HG02610 (cell line): ENCODE results near the gene LATS2.
"Not testable (repeated sequence)": the region's sequence is repeated elsewhere in the genome, so short reads cannot be mapped to it uniquely, and the experiment has no call there.

ENCODE experiments used
- ATAC-seq: cut with Tn5 transposase; IDR thresholded peaks from one replicate; pipeline ENCODE4 v1.9.1; 2021; ENCODE audit warnings: mild to moderate bottlenecking, moderate library complexity; ENCODE audit not compliant: unreplicated experiment

The LATS2 gene

DNA sequence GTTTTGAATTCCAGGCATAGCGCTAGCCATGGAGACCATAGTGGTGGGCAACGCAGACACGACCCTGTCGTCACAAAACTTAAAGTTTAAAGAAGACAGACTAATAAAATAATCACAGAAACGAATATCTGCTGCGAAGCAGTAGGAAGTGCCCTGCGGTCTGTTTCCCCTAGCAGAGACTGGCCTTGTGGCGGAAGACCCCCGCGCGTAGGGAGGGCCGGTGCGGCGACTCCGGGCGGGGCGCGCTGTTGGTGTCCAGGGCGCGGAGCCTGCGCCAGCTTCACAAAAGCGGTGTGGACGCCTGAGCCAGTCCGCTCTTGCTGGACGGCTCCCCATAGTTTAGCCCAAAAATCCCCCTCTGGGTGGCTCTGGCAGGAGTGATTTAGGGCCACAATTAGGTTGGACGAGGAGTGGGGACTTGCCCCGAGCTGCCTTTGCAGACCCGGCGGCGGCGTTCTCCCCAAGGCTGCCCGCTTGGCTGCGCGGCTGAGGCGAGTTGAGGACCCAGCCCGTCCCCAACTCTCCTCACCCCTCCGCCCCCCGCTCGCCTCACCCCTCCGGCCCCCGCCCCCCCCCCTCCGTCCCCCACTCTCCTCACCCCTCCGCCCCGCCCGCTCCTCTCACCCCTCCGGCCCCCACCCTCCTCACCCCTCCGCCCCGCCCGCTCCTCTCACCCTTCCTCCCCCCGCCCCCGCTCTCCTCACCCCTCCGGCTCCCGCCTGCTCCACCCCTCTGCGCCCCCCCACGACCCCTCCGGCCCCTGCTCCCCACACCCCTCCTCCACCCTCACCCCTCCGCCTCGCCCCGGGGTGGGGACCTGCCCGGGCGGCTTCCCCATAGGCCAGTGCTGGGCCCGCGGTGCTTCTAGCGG lies 14.2 kb upstream of the LATS2 start:
- ATAC-seq = no peak

DNA sequence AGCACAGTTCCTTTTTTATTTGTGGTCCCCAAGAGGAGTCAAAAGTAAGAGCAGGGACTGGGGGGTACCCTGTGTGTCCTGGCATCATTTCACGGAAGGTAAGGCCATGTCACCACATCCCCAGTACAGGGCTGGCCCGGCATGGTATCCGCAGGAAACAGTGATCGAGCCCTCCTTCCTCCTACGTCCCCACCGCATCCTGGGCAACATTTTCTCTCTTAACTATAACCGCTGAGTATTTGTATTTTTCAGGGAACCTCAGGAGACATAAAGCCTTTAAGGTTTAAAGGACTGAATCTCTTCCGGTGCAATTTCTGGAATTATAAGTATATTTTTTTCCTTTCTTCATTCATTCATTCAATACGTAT lies 13.6 kb upstream of the LATS2 start:
- peak; percentile 58 for ATAC-seq

DNA sequence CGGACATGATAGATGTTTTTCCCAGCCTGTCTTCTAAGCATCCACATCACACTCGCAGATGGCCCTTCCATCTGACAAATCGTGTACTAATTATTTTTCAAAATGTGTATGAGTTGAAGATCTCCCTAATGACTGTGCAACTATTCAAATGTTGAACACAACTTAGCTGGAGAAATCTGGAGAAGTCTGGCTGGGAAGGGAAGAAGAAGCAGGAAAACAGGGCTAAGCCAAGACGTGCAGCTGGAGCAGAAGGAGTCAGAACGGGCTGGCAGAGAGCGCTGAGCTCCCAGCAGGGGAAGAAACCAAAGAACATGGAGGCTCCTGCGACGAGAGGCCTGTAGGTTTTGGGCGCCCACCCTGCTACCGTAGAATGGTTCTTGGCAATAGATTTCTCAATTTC lies 13.2 kb upstream of the LATS2 start:
- peak; percentile 23 for ATAC-seq

DNA sequence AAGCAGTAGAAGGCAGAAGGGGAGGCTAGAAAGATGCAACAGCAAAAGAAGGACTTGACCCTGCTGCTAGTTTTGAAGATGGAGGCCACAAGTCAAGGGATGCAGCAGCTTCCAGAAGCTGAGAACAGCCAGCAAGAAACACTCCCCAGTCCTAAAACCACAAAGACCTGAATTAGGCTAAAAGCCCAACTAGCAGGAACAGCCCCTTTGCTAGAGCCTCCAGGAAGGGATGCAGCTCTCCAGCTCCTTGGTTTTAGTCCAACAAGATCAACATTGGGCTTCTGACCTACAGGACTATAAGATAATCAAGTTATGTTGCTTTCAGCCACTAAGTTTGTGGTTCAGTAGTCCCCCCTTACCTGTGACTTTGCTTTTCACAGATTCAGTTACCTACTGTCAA lies 10.5 kb upstream of the LATS2 start:
- no peak for ATAC-seq

DNA sequence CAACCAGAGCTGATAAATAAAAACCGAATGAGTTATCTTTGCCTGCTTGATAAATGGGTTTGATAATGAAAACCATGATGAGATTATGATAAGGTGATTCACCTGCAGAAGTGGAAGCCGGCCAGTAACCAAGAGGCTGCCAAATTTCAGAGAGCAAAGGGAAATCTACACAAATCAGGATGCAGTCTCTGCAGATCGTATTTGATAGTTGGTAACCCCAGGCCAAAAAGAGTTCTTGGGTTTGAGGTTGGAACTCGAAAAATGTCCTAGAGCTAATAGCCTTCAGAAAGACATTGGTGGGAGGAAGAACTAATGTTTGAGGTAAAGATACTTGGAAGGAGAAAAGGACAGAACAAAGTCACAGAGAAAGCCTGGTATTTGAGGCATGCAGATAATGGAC lies 9.6 kb upstream of the LATS2 start:
- no peak for ATAC-seq

DNA sequence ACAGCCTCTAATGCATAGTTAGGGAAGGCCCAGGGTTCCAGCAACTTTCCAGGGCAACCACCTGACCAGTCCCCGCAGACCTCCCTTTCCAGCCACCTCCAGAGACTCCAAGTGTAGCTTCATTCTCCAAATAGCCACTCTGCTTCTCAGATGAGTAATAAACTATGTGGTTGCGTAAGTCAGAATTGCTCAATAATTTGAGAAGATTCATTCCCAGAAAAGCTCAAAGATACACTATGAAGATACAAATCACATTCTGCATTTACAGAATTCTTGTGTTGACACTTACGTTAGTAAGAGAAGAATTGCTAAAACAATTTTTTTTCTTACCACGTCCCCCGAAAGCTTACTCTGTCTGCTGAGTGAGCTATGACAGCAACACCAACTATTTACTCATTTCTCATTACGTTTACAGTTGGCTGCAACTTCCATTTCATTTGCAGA lies 8.2 kb upstream of the LATS2 start:
- ATAC-seq = no peak

DNA sequence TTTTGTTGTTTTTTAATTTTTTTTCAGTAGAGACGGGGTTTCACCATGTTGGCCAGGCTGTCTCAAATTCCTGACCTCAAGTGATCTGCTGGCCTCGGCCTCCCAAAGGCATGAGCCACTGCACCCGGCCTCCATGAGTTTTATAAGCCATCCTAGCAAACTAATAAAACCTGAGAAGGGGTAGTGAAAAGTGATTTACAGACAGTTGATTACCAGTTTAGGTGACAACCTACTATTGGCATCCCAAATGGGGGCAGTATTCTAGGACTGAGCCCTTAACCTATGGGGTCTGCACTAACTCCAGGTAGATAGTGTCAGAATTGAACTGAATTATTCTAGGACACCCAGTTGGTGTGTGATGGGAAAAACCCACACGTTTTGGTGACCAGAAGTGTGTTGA lies 6.5 kb upstream of the LATS2 start:
- no peak for ATAC-seq

DNA sequence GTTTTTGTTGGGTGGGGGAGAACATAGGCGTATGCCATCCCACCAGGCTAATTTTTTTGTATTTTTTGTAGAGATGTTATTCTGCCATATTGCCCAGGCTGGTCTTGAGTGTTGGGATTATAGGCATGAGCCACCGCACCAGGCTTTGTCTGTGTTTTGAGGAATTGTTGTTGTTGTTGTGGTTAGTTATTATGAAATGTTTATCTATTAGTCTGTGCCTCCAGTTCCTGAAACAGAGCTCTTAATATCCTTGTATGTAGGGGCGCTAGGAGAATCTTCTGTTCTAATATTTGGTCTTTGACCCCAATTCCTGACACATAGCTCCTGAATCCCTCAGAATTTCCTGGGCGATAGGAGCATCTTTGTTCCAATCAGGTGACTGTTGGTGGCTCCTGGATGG lies 5.6 kb upstream of the LATS2 start:
- no peak for ATAC-seq

DNA sequence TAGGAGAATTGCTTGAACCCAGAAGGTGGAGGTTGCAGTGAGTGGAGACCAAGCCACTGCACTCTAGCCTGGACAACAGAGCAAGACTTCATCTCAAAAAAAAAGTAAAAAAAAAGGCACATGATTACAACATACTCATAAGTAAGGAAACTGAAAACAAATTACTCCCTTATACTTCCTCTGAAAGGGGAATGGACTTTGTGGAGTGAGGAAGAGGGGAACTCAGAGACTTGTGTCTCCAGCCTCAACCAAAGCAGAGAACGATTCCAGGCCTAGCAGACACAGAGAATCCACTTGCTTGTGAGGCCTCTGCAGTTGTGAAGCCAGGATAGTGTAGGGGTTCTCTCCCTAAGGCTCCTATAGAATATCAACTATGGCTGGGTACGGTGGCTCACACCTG lies 4.3 kb upstream of the LATS2 start:
- no peak for ATAC-seq

DNA sequence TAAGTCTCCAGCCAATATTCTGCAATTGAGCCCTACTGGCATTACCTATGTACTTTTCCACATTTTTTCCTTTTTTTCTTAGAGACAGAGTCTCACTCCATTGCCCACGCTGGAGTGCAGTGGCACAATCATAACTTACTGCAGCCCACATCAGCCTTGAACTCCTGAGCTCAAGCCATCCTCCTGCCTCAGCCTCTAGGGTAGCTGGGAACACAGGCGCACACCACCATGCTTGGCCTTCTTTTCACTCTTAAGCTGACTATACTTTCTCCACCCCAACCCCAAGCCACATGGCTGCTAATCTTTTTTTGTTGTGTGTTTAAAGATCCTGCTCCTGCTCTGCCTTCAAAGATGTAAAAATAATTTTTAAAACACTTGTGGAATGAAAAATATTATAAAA lies 1.6 kb upstream of the LATS2 start:
- no peak for ATAC-seq

DNA sequence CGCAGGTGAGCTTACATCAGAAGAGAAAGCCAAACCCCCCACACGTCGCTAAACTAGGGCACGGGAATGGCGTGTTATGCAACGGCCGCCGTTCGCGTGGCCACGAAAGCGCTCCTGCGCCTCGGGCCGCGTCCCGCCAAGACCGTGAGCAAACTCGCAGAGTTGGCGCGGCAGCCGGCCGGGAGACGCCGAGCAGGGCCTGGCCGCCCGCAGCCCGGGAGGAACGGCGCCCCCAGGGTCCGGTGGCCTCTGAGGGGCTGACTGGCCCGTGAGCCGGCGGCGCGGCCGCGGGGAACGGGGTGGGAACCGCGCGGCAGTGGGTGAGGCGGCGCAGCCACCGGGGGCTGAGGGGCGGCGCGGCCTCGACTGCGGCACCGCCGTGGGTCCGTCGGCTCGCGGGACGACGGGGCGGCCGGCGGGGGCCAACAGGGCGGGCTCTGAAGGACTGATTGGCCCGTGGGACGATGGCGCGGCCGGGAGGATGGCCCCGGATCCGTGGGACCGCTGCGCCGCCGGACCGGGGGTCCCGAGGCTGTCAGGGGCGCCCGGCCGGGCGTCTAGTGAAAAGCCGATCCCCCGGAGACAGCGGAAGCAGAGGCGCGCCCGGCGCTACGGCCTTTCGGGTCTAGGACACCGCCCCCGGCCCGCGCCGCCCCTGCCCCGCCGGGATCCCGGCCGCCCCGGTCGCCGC lies 903 bp downstream of the LATS2 start:
- ATAC-seq = peak; percentile 12

DNA sequence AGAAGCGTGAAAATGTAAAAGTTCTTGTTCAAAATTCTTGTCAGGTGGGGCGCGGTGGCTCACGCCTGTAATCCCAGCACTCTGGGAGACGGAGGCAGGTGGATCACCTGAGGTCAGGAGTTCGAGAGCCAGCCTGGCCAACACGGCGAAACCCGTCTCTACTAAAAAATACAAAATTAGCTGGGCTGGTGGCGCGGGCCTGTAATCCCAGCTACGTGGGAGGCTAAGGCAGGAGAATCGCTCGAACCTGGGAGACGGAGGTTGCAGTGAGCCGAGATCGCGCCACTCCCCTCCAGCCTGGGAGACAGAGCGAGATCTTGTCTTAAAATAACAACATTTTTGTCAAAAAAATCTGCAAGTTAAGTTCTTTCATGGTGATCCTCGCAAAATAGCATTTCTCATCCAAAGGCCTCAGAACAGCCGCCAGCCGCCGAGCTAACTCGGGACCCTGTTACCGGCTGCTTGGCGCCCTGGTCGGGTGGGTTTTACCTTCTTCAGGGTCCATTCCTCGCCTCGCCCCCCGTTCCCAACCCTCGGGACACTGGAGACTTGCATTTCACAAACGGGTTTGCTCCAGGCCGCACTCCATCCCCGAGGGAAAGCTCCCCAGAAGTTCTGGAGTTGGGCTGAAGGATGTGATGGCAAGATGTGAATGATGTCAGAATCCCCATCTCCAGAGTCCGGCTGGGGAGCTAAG lies 1.6 kb downstream of the LATS2 start:
- ATAC-seq = no peak

DNA sequence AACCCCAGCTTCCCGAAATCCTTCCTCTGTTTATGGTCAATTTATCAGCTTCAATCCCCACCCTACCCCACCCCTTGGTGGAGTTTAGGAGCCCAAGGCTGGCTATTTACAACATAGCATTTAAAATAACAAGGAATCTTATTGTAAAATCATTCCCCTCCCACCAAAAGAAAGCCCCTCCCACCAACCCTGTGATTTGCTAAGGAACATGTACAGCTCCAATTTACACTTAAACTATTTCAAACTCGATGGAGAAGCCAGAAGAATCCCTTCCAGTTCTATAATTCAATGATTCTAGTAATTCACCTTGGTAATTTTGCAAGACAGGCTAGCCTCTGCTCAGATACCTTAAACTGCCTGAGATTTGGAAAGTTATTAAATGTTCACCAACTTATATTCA lies 3.0 kb downstream of the LATS2 start:
- ATAC-seq = no peak

DNA sequence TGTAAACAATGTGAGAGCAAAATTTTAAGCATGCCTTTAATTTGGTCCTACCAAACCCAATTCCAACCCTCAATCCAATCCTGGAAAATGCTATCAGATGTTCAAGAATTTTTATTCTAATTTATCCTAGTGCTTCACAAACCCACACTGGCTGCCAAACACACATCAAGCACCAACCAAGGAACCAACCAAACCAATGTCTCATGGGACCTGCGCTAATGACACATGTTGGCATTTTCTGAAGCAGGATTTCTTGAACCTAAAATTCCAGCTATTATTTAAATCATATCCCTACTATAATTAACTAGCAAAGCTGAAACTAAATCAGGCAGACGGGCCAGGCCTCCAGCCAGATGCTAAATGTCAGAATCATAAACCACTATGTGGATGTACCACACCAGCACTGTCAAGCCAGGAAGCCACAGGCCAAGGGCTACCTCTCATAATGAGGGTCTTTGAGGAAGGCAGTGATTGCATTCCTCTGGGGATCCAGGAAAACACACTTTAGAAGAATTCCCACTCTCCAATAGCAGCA lies 5.8 kb downstream of the LATS2 start:
- no peak for ATAC-seq

DNA sequence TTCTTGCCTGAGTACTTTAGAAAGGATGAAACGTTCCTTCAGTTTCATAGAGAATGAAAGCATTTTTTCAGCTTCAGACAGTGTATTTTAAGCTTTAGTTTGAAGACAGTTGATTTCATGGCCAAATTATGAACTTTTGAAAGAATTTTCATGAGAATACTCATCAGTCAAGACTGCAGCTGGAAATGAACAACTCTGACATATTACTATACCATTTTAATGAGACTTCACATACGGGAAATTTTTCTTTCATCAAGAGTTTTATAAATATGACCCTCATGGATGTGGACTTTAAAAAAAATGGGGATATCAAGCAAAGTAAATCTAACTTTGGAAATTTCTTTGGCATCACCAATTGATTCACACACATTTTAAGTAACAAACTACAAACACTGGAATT lies 6.4 kb downstream of the LATS2 start:
- ATAC-seq = no peak

DNA sequence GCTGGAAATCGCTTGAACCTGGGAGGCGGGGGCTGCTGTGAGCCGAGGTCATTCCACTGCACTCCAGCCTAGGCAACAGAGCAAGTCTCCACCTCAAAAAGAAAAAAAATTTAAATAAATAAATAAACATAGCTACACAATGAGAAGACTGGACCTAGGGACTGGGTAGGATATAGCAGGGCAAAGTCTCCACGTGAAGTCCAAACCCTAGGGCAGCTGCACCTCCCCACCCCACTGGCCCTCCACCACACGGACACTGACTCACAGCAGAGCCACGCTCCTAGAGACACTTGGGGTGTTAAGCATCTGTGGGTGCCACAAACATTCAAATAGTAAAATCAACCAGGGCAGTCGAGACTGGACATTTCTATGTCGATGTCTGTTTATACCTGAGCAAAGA lies 7.1 kb downstream of the LATS2 start:
- no peak for ATAC-seq

DNA sequence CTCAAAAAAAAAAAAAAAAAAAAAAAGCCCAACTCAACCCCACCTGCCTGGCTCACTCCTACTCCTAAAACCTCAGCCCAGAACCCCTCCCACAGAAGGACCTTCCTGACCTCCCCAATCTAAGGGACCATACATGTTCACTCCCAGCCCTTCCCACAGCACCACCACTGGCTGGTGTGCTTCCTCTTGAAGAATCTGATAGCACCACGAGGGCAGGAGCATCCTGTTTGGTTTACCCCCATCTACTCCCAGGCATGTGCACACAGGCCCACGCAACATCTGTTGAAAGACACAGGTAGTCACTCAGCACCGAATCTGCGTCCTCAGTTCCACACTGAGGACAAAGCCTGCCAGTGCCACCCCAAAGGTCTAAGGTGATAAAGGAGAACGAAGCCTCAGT lies 8.2 kb downstream of the LATS2 start:
- no peak for ATAC-seq

DNA sequence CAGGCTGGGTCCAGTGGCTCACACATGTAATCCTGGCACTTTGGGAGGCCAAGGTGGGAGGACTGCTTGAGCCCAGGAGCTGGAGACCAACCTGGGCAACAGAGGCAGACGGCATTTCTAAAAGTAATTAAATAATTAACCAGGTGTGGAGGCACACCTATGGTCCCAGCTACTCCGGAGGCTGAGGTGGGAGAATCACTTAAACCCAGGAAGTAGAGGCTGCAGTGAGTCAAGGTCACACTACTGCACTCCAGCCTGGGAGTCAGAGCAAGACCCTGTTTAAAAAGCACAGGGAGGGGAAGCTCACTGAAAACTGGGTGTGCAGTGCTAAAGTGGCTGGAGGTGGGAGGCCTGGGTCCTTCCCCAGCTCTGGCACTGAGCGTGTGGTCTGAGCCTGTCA lies 9.7 kb downstream of the LATS2 start:
- ATAC-seq = no peak

DNA sequence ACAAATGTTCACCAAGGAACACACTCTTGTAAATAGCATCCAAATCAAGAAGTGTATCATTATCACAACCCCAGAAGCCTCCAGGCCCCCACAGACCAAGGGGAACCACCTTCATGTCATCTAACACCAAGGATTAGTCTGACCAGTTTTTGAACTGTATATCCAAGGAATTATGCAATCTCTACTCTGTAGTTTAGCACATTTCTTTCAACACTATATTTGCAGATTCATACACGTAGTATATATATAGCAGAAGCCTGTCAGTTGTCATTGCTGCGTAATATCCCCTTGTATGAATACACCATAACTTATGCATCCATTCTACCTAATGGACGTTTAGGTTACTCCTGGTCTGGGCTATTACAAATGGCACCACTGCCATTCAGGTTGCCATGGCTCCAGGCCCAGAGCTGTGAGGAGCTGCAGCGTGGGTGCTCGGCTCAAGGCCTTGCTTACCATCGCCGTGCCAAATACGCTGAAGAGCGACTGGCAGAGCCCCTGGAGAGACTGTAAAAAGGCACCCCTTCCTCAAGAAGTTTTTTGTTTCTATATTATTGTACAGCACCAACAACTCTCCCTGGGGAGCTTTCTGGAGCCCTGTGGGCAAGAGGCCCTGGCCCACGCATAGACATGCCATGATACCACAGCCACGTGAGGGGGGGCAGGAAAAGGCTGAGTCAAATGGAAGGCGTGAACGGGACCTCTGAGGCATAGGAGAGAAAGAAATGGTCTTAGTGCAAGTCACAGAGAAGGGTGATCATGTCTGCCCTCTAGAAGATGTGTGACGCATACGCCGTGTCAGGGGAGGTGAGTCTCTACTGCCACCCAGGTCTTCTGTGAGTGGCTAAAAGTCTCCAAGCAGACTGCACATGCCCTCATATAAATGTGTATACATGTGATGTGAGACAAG lies 10.8 kb downstream of the LATS2 start:
- no peak for ATAC-seq

DNA sequence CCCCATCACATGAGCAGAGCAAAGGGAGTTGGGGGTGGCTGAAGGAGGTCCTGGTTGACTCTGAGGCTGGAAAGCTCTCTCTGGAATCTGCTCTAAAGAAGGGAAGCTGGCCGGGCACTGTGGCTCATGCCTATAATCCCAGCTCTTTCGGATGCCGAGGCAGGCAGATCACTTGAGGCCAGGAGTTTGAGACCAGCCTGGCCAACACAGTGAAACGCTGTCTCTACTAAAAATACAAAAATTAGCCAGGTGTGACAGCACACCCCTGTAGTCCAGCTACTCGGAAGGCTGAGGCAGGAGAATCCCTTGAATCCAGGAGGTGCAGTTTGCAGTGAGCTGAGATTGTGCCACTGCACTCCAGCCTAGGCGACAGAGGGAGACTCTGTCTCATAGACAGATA lies 11.7 kb downstream of the LATS2 start:
- not testable (repeated sequence) for ATAC-seq
